Body of pancreas (tissue), 4 donors: ENCODE results near the gene HAUS3. TPM values are rescaled to one million over a fixed set of nuclear protein-coding genes. Genes with fewer than 3 reads are reported as not detected.
A peak's percentile ranks its signal among the peaks of the same experiment; 100 is the strongest.

Experiments used
- ATAC-seq: fragments of 150-250 bp; one replicate; pipeline ENCODE4 v1.9.1; 2016
- DNase-seq, 4 donors: peaks; one replicate each; pipeline ENCODE4 v3.0.0-alpha.2; 2019
- H3K27ac ChIP-seq, 4 donors: fragments of 200-600 bp; sonication (generic); 1 replicate in 3 of 4; 2 replicates in 1 of 4; pipeline versions ENCODE4 v1.5.1 to v1.6.1; 2016 to 2019; ENCODE audit warnings: mild to moderate bottlenecking in 1 of 4, mixed read lengths in 1 of 4, moderate library complexity in 1 of 4
- H3K27me3 ChIP-seq, 2 donors: fragments of 200-600 bp; sonication (generic); one replicate each; pipeline ENCODE4 v1.6.0; 2016; ENCODE audit warnings: mild to moderate bottlenecking in 1 of 2
- H3K36me3 ChIP-seq, 2 donors: fragments of 200-600 bp; sonication (generic); replicated peaks in 1 of 2; 2 replicates each; pipeline ENCODE4 v1.5.1; 2016; ENCODE audit warnings: low read depth in 2 of 2; ENCODE audit not compliant: insufficient read depth in 1 of 2
- H3K4me1 ChIP-seq: fragments of 200-600 bp; sonication (generic); one replicate; pipeline ENCODE4 v1.6.0; 2016
- H3K4me3 ChIP-seq, 2 donors: fragments of 200-600 bp; sonication (generic); 1 replicate in 1 of 2; 2 replicates in 1 of 2; pipeline ENCODE4 v1.5.1; 2016 to 2019
- H3K9me3 ChIP-seq, 3 donors: fragments of 200-600 bp; sonication (generic); 1 replicate in 2 of 3; 2 replicates in 1 of 3; pipeline ENCODE4 v1.5.1; 2016
- CTCF ChIP-seq, 7 experiments: fragments of 450-650 bp in 4 of 7; fragments of 200-600 bp in 3 of 7; sonication (generic) in 3 of 7; IDR thresholded peaks; one replicate each; pipeline ENCODE4 v1.5.1; 2016 to 2019; ENCODE audit warnings: antibody characterized with exemption in 7 of 7
- POLR2A ChIP-seq, 3 donors: fragments of 450-650 bp; IDR thresholded peaks; one replicate each; pipeline ENCODE4 v1.6.1; 2016; ENCODE audit warnings: antibody characterized with exemption in 3 of 3, mild to moderate bottlenecking in 2 of 3
- WGBS, 2 donors: methylation state at CpG; one replicate each; pipeline ENCODE4 v1.1.5; 2017; 5-methylcytosine and 5-hydroxymethylcytosine counted together
- intact Hi-C: fragments of 100-400 bp; cut with DNase I; formaldehyde crosslinking; loops from one replicate; pipeline ENCODE4 v1.15.1; 2023
- total RNA-seq, 2 donors: library from RNA; depleted of rRNA; stranded (reverse); fragments of >200 nt; gene quantifications; one replicate each; pipeline ENCODE4 v1.1.0, GENCODE V29; 2016

Gene HAUS3
- total RNA-seq, 2 donors from 2014 or later, result 7.3 to 11.9 TPM

GRCh38 chr4:2289311-2289954, 47.5 kb upstream of the HAUS3 start:
- TF ChIP-seq CTCF (IDR thresholded peaks at IDR 0.05) (no peak), POLR2A (IDR thresholded peaks at IDR 0.05) (no peak)
- no peaks in the 10 kb centered on the region for H3K27me3 ChIP-seq
- 92 to 94% methylated on average over 4 to 14 of the region's 14 CpGs for WGBS, 2 donors
- no peaks in the 10 kb centered on the region for H3K36me3 ChIP-seq
- ATAC-seq, result no peak
- intact Hi-C loops, result no loop called here
- no peaks in the 10 kb centered on the region for H3K4me1 ChIP-seq
- peak in 1 of 4 donors; percentile 10 for DNase-seq
- no peaks in the 10 kb centered on the region for H3K9me3 ChIP-seq
- no peak overlapping the region for H3K4me3 ChIP-seq
- no peak overlapping the region for H3K27ac ChIP-seq

GRCh38 chr4:2288051-2288541, 46.2 kb upstream of the HAUS3 start:
- DNase-seq, result peak in 1 of 4 donors; percentile 2
- Histone ChIP-seq H3K36me3 (no peaks in the 10 kb centered on the region), H3K4me1 (no peaks in the 10 kb centered on the region), H3K4me3 (no peak overlapping the region), H3K9me3 (no peaks in the 10 kb centered on the region), H3K27me3 (no peaks in the 10 kb centered on the region), H3K27ac (no peak overlapping the region)
- intact Hi-C loops, result no loop called here
- TF ChIP-seq CTCF (IDR thresholded peaks at IDR 0.05), result no peak
- TF ChIP-seq POLR2A (IDR thresholded peaks at IDR 0.05), result no peak
- no peak for ATAC-seq
- WGBS, 2 donors, result 86 to 87% methylated on average over 3 to 10 of the region's 10 CpGs

DNA sequence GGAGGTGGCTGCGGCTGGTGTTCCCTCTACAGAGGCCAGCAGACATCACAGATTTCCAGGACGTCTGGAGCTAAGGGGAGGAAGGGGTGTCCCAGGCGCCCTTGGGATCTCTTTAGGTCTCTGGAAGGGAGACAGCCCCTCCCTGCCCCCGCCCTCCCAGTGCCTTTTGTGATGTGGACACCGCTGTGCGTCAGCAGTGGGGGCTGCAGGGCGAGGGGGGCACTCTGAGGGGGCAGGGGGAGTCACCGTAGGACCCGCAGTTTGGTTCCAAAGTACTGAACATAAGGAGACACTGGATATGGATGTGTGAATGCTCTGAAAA, 45.6 kb upstream of the HAUS3 start:
- no peak for ATAC-seq
- Histone ChIP-seq H3K27me3 (no peaks in the 10 kb centered on the region), H3K27ac (no peak overlapping the region), H3K9me3 (no peaks in the 10 kb centered on the region), H3K4me3 (no peak overlapping the region), H3K4me1 (no peaks in the 10 kb centered on the region), H3K36me3 (no peaks in the 10 kb centered on the region)
- intact Hi-C loops, result no loop called here
- no peak for TF ChIP-seq POLR2A (IDR thresholded peaks at IDR 0.05)
- no peak for TF ChIP-seq CTCF (IDR thresholded peaks at IDR 0.05)
- WGBS, 2 donors, result 77 to 91% methylated on average over 5 to 9 of the region's 9 CpGs
- DNase-seq, result peak in 1 of 4 donors; percentile 3

DNA sequence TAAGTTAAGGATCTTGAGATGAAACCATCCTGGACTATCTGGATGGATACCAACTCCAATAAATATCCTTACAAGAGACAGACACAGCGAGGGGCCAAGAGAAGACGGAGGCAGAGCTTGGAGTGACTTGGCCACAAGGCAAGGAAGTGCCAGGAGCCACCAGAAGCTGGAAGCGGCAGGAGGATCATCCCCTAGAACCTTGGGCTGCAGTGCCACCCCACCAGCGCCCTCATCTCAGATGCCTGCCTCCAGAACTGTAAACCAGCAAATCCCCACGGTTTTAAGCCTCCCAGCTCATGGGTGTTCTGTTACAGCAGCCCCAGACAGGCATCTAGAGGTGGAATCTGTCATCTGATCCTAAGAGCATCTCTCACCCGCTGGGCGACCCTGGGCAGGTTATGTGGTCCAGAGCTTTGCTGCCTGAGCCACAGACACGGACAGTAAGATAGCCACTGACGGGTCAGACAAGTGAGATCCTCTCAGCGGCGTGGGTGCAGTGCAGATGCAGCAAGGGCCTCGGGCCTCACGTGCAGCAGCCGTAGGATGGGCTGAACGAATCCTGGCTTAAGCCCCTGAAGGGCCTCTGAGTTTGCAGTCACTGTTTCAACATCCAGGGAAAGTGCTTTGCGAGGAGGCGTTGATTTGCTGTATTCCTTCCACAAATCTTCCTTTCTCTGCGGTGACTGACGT, 45.1 kb upstream of the HAUS3 start:
- H3K27me3 ChIP-seq, result no peaks in the 10 kb centered on the region
- no peaks in the 10 kb centered on the region for H3K36me3 ChIP-seq
- no peak overlapping the region for H3K4me3 ChIP-seq
- DNase-seq, result peak in 1 of 4 donors; percentile 4
- intact Hi-C loops, result no loop called here
- H3K27ac ChIP-seq, result no peak overlapping the region
- no peaks in the 10 kb centered on the region for H3K4me1 ChIP-seq
- no peaks in the 10 kb centered on the region for H3K9me3 ChIP-seq
- TF ChIP-seq POLR2A (IDR thresholded peaks at IDR 0.05) (no peak), CTCF (IDR thresholded peaks at IDR 0.05) (no peak)
- 81 to 96% methylated on average over 5 to 19 of the region's 19 CpGs for WGBS, 2 donors
- no peak for ATAC-seq
